Measurements from ENCODE around the gene ZNF8. TPM values are rescaled to one million over a fixed set of nuclear protein-coding genes. Genes with fewer than 3 reads are reported as not detected.

ZNF8 gene
- polyA plus RNA-seq, 2 of the 4 experiments (the other 2 are of a cell fraction) = 2.3 to 4.0 TPM

- DNase-seq (ENCODE audit: low read depth in 1 of 2, low spot score in 1 of 2) (no peak), ATAC-seq (no peak), FAIRE-seq (no peak)
- H3K4me2 ChIP-seq = no peak overlapping the region
- ChIA-PET POLR2A (interaction anchor here (0.7 kb wide), 1 partner anchor 78 kb away, joined by 3 read pairs; the partner anchor contains the start of gene ZNF497), CTCF (interaction anchor here (0.9 kb wide), 1 partner anchor 44 kb away, joined by 4 read pairs; no protein-coding TSS in a partner anchor)
- H3K27ac ChIP-seq = no peak overlapping the region
- WGBS (ENCODE audit: missing lambda C conversion rate) = 93% methylated on average over 7 of the region's 7 CpGs
- peaks cover 96% of the 10 kb centered on the region for H3K9me3 ChIP-seq
- H3K4me3 ChIP-seq = no peak overlapping the region
- TF ChIP-seq ATOH8 (CRISPR knock-in tag; IDR thresholded peaks at IDR 0.05; ENCODE audit: low read depth) (no peak), CEBPB (IDR thresholded peaks at IDR 0.05) (no peak), ZSCAN20 (CRISPR knock-in tag; IDR thresholded peaks at IDR 0.05) (no peak), EHMT2 (IDR thresholded peaks at IDR 0.05; ENCODE audit: low read depth) (no peak), RARB (CRISPR knock-in tag; IDR thresholded peaks at IDR 0.05) (no peak), ESRRA (IDR thresholded peaks at IDR 0.05; ENCODE audit: borderline replicate concordance, low read length) (no peak), RNF2 (IDR thresholded peaks at IDR 0.05; ENCODE audit: borderline replicate concordance, low read depth) (no peak), EP300 (IDR thresholded peaks at IDR 0.05) (no peak), MAFK (IDR thresholded peaks at IDR 0.05; ENCODE audit: partially characterized antibody) (no peak), CHD2 (IDR thresholded peaks at IDR 0.05; ENCODE audit: low read length, partially characterized antibody) (no peak), ZFP36 (IDR thresholded peaks at IDR 0.05; ENCODE audit: borderline replicate concordance, partially characterized antibody) (no peak), POLR2AphosphoS2 (conservative IDR thresholded peaks at IDR 0.05; ENCODE audit: low read length) (no peak)
- TF ChIP-seq, protein P1, sequence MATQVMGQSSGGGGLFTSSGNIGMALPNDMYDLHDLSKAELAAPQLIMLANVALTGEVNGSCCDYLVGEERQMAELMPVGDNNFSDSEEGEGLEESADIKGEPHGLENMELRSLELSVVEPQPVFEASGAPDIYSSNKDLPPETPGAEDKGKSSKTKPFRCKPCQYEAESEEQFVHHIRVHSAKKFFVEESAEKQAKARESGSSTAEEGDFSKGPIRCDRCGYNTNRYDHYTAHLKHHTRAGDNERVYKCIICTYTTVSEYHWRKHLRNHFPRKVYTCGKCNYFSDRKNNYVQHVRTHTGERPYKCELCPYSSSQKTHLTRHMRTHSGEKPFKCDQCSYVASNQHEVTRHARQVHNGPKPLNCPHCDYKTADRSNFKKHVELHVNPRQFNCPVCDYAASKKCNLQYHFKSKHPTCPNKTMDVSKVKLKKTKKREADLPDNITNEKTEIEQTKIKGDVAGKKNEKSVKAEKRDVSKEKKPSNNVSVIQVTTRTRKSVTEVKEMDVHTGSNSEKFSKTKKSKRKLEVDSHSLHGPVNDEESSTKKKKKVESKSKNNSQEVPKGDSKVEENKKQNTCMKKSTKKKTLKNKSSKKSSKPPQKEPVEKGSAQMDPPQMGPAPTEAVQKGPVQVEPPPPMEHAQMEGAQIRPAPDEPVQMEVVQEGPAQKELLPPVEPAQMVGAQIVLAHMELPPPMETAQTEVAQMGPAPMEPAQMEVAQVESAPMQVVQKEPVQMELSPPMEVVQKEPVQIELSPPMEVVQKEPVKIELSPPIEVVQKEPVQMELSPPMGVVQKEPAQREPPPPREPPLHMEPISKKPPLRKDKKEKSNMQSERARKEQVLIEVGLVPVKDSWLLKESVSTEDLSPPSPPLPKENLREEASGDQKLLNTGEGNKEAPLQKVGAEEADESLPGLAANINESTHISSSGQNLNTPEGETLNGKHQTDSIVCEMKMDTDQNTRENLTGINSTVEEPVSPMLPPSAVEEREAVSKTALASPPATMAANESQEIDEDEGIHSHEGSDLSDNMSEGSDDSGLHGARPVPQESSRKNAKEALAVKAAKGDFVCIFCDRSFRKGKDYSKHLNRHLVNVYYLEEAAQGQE (IDR thresholded peaks at IDR 0.05) = no peak
- no peaks in the 10 kb centered on the region for H3K4me1 ChIP-seq
Measured at GRCh38 chr19:58284199-58284598, 5.4 kb downstream of the ZNF8 start.

DNA sequence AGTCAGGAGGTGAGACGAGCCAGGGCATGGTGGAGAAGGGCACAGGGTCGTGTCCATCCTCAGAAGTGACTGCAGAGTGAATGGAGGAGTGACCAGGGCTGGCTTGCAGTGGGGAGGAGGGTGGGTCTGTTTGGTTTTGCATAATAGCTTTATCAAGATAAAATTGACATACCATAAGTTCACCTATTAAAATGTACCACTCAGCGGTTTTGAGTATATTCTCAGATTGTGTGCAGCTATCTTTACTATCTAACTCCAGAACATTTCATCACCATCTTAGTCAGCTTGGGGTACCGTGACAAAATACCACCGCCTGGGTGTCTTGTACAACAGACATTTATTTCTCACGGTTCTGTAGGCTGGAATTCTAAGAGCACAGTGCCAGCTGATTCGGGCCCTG, 13.2 kb downstream of the ZNF8 start:
- Histone ChIP-seq H3K9me3 (peaks cover 97% of the 10 kb centered on the region), H3K4me1 (no peaks in the 10 kb centered on the region), H3K27ac (no peak overlapping the region), H3K4me3 (no peak overlapping the region), H3K4me2 (no peak overlapping the region)
- POLR2A ChIA-PET = no interaction called here
- no peak for DNase-seq (ENCODE audit: low read depth in 1 of 2, low spot score in 1 of 2)
- FAIRE-seq = no peak
- 92% methylated on average over 7 of the region's 7 CpGs for WGBS (ENCODE audit: missing lambda C conversion rate)
- CTCF ChIA-PET = no interaction called here
- peak; percentile 87 for TF ChIP-seq MAFK (IDR thresholded peaks at IDR 0.05; ENCODE audit: partially characterized antibody)
- TF ChIP-seq PBX3 (IDR thresholded peaks at IDR 0.05) = no peak
- ATAC-seq = no peak

DNA sequence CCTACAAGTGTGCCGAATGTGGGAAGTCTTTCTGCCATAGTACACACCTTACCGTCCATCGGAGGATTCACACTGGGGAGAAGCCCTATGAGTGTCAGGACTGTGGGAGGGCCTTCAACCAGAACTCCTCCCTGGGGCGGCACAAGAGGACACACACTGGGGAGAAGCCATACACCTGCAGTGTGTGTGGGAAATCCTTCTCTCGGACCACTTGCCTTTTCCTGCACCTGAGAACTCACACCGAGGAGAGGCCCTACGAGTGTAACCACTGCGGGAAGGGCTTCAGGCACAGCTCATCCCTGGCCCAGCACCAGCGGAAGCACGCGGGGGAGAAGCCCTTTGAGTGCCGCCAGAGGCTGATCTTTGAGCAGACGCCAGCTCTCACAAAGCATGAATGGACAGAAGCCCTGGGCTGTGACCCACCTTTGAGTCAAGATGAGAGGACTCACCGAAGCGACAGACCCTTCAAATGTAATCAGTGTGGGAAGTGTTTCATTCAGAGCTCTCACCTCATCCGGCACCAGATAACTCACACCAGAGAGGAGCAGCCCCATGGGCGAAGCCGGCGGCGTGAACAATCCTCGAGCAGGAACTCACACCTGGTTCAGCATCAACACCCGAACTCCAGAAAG, 16.1 kb downstream of the ZNF8 start:
- ChIA-PET POLR2A (no interaction called here), CTCF (no interaction called here)
- no peak overlapping the region for H3K4me2 ChIP-seq
- peaks cover 98% of the 10 kb centered on the region for H3K9me3 ChIP-seq
- TF ChIP-seq MAFK (IDR thresholded peaks at IDR 0.05; ENCODE audit: partially characterized antibody) (no peak), GATA3 (IDR thresholded peaks at IDR 0.05; ENCODE audit: borderline replicate concordance) (peak; percentile 10; the same call in 1 of the 2 replicates)
- peak in 1 of 2 experiments; percentile 48 for DNase-seq (ENCODE audit: low read depth in 1 of 2, low spot score in 1 of 2)
- H3K4me3 ChIP-seq = no peak overlapping the region
- no peak overlapping the region for H3K27ac ChIP-seq
- 94% methylated on average over 22 of the region's 22 CpGs for WGBS (ENCODE audit: missing lambda C conversion rate)
- FAIRE-seq = no peak
- ATAC-seq = peak in 1 of 2 experiments; percentile 28; a peak in 3 of 6 replicates
- H3K4me1 ChIP-seq = no peaks in the 10 kb centered on the region
